Measurements from ENCODE around the gene OR11H7.

Gene OR11H7

GRCh38 chr14:20228681-20229080 is at the start of gene OR11H7:
Gene OR11H7 (plus strand): TSS chr14:20228981.
- no peak for TF ChIP-seq CTCF (IDR thresholded peaks at IDR 0.05; ENCODE audit: control insufficient read depth, extremely low read depth, insufficient read depth)
- H3K4me3 ChIP-seq (ENCODE audit: low read depth, low read length) = no peak within 1 kb of the TSS

GRCh38 chr14:20179218-20179617 is 49.6 kb upstream of the OR11H7 start:
- no peak overlapping the region for H3K4me3 ChIP-seq (ENCODE audit: low read depth, low read length)
- no peak for TF ChIP-seq CTCF (IDR thresholded peaks at IDR 0.05; ENCODE audit: control insufficient read depth, extremely low read depth, insufficient read depth)
- no peak for DNase-seq (ENCODE audit: low read depth)

More at GRCh38 chr14:20228681-20229080, at the start of gene OR11H7:
- DNase-seq (ENCODE audit: low read depth) = no peak

- TF ChIP-seq CTCF (IDR thresholded peaks at IDR 0.05; ENCODE audit: control insufficient read depth, extremely low read depth, insufficient read depth) = no peak
- no peak for DNase-seq (ENCODE audit: low read depth)
- no peak overlapping the region for H3K4me3 ChIP-seq (ENCODE audit: low read depth, low read length)
Observed at GRCh38 chr14:20179880-20180279, 48.9 kb upstream of the OR11H7 start.

GRCh38 chr14:20180486-20180885 is 48.3 kb upstream of the OR11H7 start:
- peak; percentile 65 for DNase-seq (ENCODE audit: low read depth)
- no peak overlapping the region for H3K4me3 ChIP-seq (ENCODE audit: low read depth, low read length)
- no peak for TF ChIP-seq CTCF (IDR thresholded peaks at IDR 0.05; ENCODE audit: control insufficient read depth, extremely low read depth, insufficient read depth)

GRCh38 chr14:20184181-20184580 is 44.6 kb upstream of the OR11H7 start:
- TF ChIP-seq CTCF (IDR thresholded peaks at IDR 0.05; ENCODE audit: control insufficient read depth, extremely low read depth, insufficient read depth) = no peak
- H3K4me3 ChIP-seq (ENCODE audit: low read depth, low read length) = no peak overlapping the region
- DNase-seq (ENCODE audit: low read depth) = no peak

- DNase-seq (ENCODE audit: low read depth) = no peak
- no peak within 1 kb of the TSS for H3K4me3 ChIP-seq (ENCODE audit: low read depth, low read length)
- no peak for TF ChIP-seq CTCF (IDR thresholded peaks at IDR 0.05; ENCODE audit: control insufficient read depth, extremely low read depth, insufficient read depth)
Observed at GRCh38 chr14:20190596-20190995, 38.2 kb upstream of the OR11H7 start, which contains the start of gene OR11G2. Gene OR11G2 (plus strand): TSS chr14:20190896. CDS start chr14:20197438, 6,542 bp downstream.

GRCh38 chr14:20191396-20191795 is 37.4 kb upstream of the OR11H7 start:
- H3K4me3 ChIP-seq (ENCODE audit: low read depth, low read length) = no peak overlapping the region
- no peak for TF ChIP-seq CTCF (IDR thresholded peaks at IDR 0.05; ENCODE audit: control insufficient read depth, extremely low read depth, insufficient read depth)
- DNase-seq (ENCODE audit: low read depth) = peak; percentile 50
